Tibial nerve (tissue), 3 donors: ENCODE results near the gene RAB12.

Experiments
- EP300 ChIP-seq, 2 donors: sonication (generic); formaldehyde crosslinking; IDR thresholded peaks; one replicate each; pipeline ENCODE4 v1.6.1; 2017; ENCODE audit warnings: antibody characterized with exemption in 2 of 2, mild to moderate bottlenecking in 1 of 2
- POLR2A ChIP-seq, 2 donors: fragments of 450-650 bp; IDR thresholded peaks; one replicate each; pipeline ENCODE4 v1.6.1; 2017; ENCODE audit warnings: antibody characterized with exemption in 2 of 2, mild to moderate bottlenecking in 2 of 2, moderate library complexity in 2 of 2

DNA sequence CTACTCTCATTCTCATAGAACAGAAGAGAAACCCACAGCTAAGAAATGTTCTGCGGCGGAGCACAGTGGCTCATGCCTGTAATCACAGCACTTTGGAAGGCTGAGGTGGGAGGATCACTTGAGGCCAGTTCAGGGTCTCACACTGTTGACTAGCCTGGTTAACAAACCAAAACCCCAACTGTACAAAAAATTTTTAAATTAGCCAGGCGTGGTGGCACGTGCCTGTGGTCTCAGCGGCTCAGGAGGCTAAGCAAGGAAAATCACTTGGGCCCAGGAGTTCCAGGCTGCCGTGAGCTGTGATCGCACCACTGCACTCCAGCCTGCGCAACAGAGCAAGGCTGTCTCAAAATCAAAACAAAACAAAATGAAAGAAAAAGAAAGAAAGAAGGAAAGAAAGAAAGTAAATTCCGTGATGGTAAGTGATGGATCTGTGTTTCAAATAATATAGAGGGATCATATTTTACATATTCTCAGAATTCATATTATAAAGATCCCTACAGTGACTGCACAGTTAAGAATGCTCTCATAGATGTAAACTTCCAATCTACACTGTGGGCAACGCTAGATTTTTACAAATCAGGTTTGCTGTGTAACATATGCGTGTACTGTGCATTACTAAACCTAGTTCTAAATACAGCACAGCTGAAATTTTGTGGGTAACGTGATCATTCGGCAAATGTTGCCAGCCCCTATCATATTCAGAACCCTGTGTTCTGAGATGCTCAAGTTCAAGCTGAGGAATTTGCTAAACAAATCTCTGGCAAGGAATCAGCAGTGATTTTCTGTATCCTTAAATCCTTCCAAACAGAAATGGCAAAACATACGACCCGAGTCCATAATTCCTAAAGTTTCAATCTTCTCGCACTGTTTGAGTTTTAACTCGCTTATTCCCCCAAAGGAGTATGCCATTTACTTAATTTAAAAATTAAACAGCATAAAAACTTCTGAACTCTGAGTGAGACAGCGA, 1.2 kb upstream of the RAB12 start:
- TF ChIP-seq POLR2A (IDR thresholded peaks at IDR 0.05) (no peak), EP300 (IDR thresholded peaks at IDR 0.05) (no peak)
